Measurements from ENCODE around the gene FAM193A. TPM values are rescaled to one million over a fixed set of nuclear protein-coding genes. Genes with fewer than 3 reads are reported as not detected.
"Not testable (repeated sequence)": the region's sequence is repeated elsewhere in the genome, so short reads cannot be mapped to it uniquely, and the experiment has no call there.

The FAM193A gene
- polyA plus RNA-seq, 1 donor = 31.3 TPM

GRCh38 chr4:2514193-2514592 lies 22.3 kb upstream of the FAM193A start:
- not testable (repeated sequence) for DNase-seq

DNA sequence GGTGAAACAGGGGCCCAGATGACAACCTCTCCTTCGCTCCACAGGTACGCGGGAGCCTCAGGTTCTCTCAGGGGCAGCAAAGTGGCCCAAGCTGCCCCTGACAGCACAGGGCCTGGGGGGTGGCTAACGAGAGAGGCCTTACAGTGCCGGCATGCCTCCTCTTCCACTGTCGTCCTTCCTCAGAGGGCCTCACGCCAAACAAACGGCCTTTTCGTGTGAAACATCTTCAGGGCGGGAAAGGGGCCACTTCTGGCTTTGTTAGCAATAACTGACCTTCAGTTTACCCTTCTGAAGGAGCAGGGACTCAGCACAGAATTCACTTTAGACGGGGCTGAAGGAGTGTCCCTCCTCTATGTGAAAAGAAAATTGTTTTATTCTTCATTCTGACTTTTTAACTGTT lies 21.5 kb upstream of the FAM193A start:
- DNase-seq = not testable (repeated sequence)

DNA sequence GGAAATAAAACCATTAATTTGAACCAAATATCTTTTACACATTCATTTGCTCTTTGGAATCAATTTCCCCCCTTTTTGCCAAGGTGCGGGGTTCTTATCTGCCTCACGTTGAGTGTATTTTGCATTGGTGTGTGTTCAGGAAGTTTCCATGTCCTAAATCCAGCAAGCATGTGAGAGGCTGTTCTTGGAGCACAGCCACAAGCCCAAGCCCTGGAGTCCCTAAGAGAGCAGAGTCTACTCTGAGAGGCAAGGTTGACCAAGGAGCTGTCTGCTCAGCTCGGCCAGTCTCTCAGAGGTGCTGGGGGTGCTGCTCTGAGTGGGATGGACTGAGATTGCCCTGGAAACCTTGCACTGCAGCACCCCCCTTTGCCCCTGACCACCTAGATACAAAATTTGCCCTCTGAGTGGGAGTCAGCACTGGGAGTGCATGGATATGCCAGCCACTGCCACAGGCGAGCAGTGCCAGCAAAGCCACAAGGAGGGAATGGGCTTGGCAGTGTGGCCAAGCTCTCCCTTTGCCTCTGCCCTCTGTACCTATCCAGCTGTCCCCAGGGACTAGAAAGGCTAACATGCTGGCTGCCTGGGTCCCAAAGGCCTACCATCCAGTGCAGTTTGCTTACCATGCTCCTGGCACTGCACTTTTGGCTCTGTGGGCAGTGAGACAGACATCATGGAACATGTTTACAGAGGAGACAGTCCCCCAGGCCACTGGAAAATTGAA lies 20.5 kb upstream of the FAM193A start:
- no peak for DNase-seq

- DNase-seq = no peak
Measured at GRCh38 chr4:2516635-2517034, 19.8 kb upstream of the FAM193A start.

GRCh38 chr4:2526559-2526958 lies 9.9 kb upstream of the FAM193A start:
- DNase-seq = no peak

DNA sequence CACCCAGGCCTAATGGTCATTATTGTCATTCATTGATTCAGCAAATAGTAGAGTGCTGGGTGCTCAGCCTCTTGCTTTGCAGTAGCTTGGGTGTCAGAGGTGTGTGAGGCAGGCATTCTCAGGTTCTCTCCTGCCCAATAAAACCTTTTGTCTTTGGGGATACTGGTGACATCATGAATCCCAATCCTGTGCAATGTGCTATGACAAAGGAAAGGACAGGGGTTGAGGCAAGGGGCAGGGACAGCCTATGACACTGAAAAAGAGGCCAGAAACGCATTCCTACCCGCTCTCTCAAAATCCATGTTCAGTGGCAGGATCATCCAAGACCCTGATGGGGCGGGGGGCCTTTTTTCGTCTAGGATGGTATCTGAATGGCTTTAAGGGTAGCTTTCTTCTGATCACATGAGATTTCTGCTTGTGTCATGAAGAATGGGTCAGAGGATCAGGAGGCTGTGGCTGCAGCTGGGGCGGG lies 1.5 kb upstream of the FAM193A start:
- no peak for DNase-seq

DNA sequence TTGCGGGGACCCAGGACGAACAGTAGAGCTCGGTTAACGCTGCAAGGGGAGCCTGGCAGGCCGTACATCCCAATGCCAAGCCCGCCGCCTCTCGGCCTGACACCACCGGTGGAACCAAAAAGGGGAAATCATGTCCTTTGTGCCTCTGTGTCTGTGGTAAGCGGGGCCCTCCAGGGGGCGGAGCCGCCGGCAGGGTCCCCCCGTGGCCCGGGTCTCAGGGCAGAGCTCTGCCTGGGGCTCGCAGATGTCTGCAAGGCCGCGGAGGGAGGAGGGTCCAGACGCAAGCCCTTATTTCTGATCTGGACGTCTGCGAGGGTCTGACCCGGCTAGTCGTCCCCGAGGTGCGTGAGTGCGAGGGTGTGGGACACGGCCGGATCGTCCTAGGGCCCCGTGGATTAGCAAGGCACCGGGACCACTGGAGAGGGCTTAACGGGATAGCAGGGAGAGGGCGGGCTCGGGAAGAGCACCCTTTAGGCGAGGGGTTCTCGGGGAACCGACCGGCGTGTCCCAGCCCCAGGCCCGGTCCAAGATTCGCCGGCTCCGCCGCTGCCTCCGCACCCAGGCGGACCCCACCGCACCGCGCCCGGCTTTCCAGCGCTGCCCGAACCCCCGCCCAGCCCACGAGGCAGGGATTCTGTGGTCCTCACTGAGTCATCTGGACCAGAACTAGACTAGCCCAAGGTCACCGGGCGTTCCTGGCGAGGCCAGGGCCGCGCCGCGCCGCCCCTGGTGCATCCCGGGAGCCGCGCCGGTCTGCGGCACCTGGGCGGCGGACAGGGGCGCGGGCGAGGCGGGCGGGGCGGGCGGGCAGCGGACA lies 863 bp upstream of the FAM193A start:
- peak; percentile 26 for DNase-seq

DNA sequence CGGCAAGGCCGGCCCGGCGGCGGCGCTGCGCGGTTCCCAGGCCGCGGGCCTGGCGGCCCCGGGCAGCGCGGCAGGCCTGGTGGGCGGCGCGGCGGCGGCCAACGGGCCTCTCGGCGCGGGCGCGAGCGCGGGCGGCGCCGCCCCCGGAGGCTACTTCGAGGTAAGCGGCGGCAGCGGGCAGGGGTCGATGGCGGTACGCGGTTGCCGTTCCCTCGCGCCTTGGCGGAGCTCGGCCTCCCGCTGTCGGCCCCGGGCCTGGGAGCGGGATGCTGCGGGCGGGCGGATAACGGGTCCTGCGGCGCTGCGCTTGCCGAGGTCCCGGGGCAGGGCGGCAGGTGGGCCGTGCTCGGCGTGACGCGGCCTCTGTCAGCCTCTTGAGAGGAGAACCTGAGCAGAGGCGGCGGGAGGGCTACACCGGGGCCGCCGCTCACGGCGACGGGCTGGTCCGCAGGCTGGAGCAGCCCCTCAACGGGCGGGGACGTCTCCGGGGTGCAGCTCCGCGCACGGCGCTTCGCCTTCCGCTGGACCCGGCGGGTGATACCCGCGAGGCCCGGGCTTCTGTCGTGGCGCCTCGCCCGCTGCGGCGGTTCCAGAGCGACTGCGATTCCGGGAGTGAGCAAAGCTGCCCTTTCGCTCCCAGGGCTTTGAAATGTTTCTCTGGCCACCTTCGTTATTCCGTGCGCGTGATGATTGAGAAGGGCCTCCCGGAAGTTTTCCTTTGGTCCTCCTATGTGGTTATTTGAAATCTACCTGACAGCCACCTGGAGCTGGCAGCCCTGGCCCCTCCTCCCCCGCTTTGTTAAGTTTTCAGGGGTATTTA lies 774 bp downstream of the FAM193A start:
- DNase-seq = peak; percentile 33

DNA sequence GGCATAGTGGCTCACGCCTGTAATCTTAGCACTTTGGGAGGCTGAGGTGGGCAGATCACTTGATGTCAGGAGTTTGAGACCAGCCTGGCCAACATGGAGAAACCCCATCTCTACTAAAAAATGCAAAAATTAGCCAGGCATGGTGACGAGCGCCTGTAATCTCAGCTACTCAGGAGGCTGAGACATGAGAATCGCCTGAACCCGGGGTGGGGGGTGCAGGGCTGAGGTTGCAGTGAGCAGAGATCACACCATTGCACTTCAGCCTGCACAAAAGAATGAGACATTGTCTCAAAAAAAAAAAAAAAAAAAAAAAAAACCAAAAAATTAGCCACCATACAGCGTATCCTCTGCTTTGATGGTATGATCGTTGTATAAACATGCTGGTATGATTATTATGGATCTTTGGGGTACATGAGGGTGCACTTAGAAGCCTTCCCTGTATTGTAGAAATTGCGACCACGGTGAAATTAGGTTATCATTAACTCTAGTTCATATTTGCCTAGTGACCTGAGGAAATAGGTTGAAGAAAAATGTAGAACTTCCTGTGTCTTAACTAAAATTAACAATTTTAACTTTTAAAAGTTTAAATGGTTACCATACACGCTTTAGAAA lies 7.2 kb downstream of the FAM193A start:
- not testable (repeated sequence) for DNase-seq

DNA sequence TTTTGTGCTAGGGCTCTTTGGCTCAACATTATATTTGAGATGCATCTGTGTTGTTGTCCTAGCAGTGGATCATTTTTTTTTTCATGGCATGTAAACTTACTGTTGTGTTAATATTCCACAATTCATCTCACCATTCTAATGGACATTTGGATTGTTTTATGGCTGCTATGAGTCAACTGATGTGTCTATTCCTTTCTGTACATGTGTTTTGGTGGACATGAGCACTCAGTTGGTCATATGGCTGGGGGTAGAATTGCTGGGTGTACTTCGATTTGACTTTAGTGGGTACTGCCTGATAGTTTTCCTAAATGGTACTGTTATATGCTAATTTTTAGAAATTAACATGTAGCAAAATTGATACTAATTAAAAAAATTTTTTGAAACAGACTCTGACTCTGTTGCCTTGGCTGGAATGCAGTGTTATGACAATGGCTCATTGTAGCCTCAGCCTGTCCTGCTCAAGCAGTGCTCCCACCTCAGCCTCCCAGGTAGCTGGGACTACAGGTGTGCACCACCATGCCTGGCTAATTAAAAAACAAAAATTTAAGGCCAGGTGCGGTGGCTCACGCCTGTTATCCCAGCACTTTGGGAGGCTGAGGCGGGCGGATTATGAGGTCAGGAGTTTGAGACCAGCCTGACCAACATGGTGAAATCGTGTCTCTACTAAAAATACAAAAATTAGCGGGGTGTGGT lies 9.0 kb downstream of the FAM193A start:
- no peak for DNase-seq

- no peak for DNase-seq
Measured at GRCh38 chr4:2546286-2546823, 9.9 kb downstream of the FAM193A start.

- DNase-seq = not testable (repeated sequence)
Measured at GRCh38 chr4:2546961-2547691, 10.7 kb downstream of the FAM193A start.

- DNase-seq = no peak
Measured at GRCh38 chr4:2551118-2551517, 14.7 kb downstream of the FAM193A start.

DNA sequence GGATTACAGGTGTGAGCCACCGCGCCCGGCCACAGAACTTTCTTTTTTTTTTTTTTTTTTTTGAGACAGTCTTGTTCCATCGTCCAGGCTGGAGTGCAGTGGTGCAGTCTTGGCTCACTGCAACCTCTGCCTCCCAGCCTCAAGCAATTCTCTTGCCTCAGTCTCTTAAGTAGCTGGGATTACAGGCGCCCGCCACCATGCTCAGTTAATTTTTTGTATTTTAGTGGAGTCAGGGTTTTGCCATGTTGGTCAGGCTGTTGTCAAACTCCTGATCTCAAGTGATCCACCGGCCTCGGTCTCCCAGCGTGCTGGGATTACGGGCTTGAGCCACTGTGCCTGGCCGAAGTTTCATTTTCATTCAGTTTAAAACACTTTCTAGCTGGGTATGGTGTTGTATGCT lies 16.4 kb downstream of the FAM193A start:
- DNase-seq = no peak

DNA sequence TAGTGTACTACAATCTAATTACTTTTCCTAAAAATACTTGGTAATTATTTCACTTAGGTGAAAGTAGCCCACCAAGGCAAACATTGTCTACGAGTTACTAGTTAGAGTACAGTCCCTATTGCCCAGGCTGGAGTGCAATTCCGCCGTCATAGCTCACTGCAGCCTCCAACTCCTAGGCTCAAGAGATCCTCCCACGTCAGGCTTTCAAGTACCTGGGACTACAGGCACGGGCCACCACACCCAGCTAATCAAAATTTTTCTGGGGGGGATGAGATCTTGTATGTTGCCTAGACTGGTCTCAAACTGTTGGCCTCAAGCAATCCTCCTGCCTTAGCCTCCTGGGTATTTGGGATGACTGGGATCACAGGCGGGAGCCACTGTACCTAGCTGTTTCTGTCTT lies 21.9 kb downstream of the FAM193A start:
- DNase-seq = no peak

- DNase-seq = no peak
Measured at GRCh38 chr4:2560167-2560566, 23.7 kb downstream of the FAM193A start.

DNA sequence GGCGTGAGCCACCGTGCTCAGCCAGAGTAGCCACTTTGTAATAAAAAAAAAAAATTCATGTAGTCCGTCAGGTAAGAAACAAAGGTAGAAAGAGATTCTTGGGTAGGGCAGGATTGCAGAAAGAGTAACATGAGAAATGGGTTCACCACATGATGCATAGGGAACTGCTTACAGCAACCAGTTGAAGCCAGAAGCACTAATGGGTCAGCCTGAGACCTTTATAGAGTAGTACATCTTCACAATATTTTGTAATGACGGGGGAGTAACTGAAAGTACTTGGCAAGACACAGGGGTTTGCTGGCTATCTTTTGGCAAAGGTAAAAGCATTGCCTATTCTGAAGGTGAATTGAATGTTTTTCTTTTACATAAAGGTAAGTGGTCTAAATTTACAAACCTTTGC lies 29.1 kb downstream of the FAM193A start:
- no peak for DNase-seq

DNA sequence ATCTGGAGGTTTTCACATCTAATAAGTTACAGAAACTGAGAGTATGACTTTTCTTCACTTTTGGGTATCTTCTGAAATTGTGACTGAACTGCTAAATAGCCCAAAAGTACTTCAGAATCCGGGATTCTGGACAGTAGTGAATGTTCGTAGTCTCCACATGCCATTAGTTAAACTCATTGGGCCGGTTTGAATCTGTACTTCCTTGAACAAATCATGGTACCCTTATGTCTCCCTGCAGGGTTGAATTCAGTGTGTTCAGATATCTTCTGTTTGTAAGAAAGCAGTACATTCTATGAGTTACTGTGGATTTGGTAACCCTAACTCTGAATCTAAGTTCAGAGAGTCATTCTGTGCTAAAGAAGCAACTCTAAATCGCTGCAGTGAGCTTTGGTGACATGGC lies 33.6 kb downstream of the FAM193A start:
- DNase-seq = no peak

DNA sequence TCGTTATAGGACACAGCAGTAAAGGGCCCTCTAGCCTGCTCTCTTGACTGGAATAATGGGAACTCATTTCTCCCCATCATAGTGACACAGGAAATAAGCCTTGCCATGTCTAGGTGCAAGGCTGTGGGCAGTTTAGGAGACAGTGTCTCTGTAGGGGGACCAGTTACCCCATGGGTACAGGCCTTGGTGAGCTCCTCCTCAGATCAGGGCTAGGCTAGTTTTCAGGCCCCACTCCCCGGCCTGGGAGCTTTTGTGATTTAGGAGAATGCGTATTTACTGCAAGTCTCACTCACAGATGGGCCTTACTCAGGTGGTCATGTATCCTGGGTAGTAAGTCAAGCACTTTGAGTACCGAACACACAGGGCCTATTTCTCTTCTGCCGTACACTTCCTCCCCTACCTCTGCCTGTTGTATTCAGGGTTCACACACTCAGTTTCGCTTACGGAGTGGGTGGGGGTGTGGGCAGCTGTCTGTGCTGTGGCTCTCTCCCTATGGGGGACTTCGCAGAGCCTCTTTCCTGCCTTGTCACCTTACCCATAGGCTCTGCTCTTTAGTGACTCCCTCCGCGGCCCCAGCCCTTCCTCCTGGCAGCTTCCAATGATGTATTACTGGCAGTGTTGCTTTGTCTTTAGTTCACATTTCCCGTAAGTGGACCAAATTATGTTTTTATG lies 34.2 kb downstream of the FAM193A start:
- no peak for DNase-seq

- DNase-seq = no peak
Measured at GRCh38 chr4:2572076-2572475, 35.6 kb downstream of the FAM193A start.

Data from left kidney (tissue), 2 donors.